SK-N-SH (cell line): ENCODE results near the gene LIAS. TPM values are rescaled to one million over a fixed set of nuclear protein-coding genes. Genes with fewer than 3 reads are reported as not detected.

ENCODE experiments used
- CTCF ChIA-PET: fragments of 300-600, 350-600 bp; formaldehyde crosslinking; extraction: SDS; loops from one replicate; lab custom pipeline; 2021; lab: Yijun Ruan, JAX
- POLR2A ChIA-PET: fragments of 350-600 bp; sonication (Branson Sonifier 250); formaldehyde crosslinking; extraction: SDS; loops from one replicate; lab custom pipeline; 2020; ENCODE audit warnings: antibody characterized with exemption, inconsistent platforms; lab: Yijun Ruan, JAX
- DNase-seq: peaks from one replicate; pipeline ENCODE4 v3.0.0; 2012
- H2AFZ ChIP-seq: fragments of 200-600 bp; sonication (generic); 2 replicates; pipeline ENCODE4 v1.8.1; 2016; ENCODE audit warnings: antibody characterized with exemption, mild to moderate bottlenecking, low read depth
- H3F3A ChIP-seq: fragments of 200-600 bp; sonication (generic); replicated peaks from 2 replicates; pipeline ENCODE3; 2016; ENCODE audit warnings: antibody characterized with exemption, mild to moderate bottlenecking; ENCODE audit not compliant: insufficient read depth
- H3K27ac ChIP-seq, 2 experiments: fragments of 200-500 bp in 1 of 2; fragments of 200-600 bp in 1 of 2; sonication (Bioruptor generic) in 1 of 2; sonication (generic), shearing (Covaris generic) in 1 of 2; 2 replicates each; pipeline versions ENCODE4 v1.5.1 to v1.6.1; 2014 to 2016; ENCODE audit warnings: low read depth in 2 of 2, inconsistent platforms in 1 of 2, low read length in 1 of 2, mild to moderate bottlenecking in 1 of 2, mixed read lengths in 1 of 2
- H3K27me3 ChIP-seq: fragments of 200-600 bp; sonication (generic), shearing (Covaris generic); 2 replicates; pipeline ENCODE4 v1.6.1; 2016; ENCODE audit warnings: mixed run types; ENCODE audit not compliant: insufficient read depth
- H3K36me3 ChIP-seq, 2 experiments: fragments of 200-500 bp in 1 of 2; fragments of 200-600 bp in 1 of 2; sonication (Bioruptor generic) in 1 of 2; sonication (generic) in 1 of 2; replicated peaks in 1 of 2; 2 replicates each; pipeline versions ENCODE3 to v1.5.1; 2014 to 2016; ENCODE audit warnings: low read length in 1 of 2, mild to moderate bottlenecking in 1 of 2; ENCODE audit not compliant: insufficient read depth in 2 of 2, control insufficient read depth in 1 of 2
- H3K4me1 ChIP-seq, 2 experiments: fragments of 200-500 bp in 1 of 2; fragments of 200-600 bp in 1 of 2; sonication (Bioruptor generic) in 1 of 2; sonication (generic), shearing (Covaris generic) in 1 of 2; 2 replicates each; pipeline versions ENCODE4 v1.5.1 to v1.6.1; 2014 to 2016; ENCODE audit warnings: low read depth in 1 of 2, low read length in 1 of 2, mixed run types in 1 of 2; ENCODE audit not compliant: insufficient read depth in 2 of 2, control insufficient read depth in 1 of 2
- H3K4me2 ChIP-seq: fragments of 200-600 bp; sonication (generic), shearing (Covaris generic); 2 replicates; pipeline ENCODE4 v1.6.1; 2017; ENCODE audit warnings: mixed run types
- H3K4me3 ChIP-seq, 2 experiments: fragments of 200-500 bp in 1 of 2; fragments of 200-600 bp in 1 of 2; sonication (Bioruptor generic) in 1 of 2; sonication (generic), shearing (Covaris generic) in 1 of 2; 2 replicates each; pipeline versions ENCODE4 v1.5.1 to v1.8.1; 2014 to 2016; ENCODE audit warnings: low read depth in 2 of 2, inconsistent platforms in 1 of 2, low read length in 1 of 2, mild to moderate bottlenecking in 1 of 2, mixed read lengths in 1 of 2, moderate library complexity in 1 of 2
- H3K79me2 ChIP-seq: fragments of 200-600 bp; sonication (generic); 2 replicates; pipeline ENCODE4 v1.8.1; 2017; ENCODE audit warnings: mild to moderate bottlenecking; ENCODE audit not compliant: insufficient read depth
- H3K9ac ChIP-seq: fragments of 200-600 bp; sonication (generic); 2 replicates; pipeline ENCODE4 v1.6.1; 2017; ENCODE audit warnings: mixed run types
- H3K9me2 ChIP-seq: fragments of 200-600 bp; sonication (generic); 2 replicates; pipeline ENCODE4 v1.6.1; 2017; ENCODE audit warnings: mixed run types
- H3K9me3 ChIP-seq: fragments of 200-600 bp; sonication (generic); 2 replicates; pipeline ENCODE4 v1.6.1; 2017; ENCODE audit warnings: mixed run types, mild to moderate bottlenecking, moderate library complexity
- H4K20me1 ChIP-seq: fragments of 200-600 bp; sonication (generic); 2 replicates; pipeline ENCODE4 v1.6.1; 2017; ENCODE audit warnings: mild to moderate bottlenecking, mixed run types; ENCODE audit not compliant: insufficient read depth
- ELF1 ChIP-seq: IDR thresholded peaks from 2 replicates; pipeline ENCODE4 v1.4.0; 2012
- EP300 ChIP-seq, 2 experiments: IDR thresholded peaks; 2 replicates each; pipeline versions ENCODE4 v1.4.0 to v1.6.1; 2012; ENCODE audit warnings: borderline replicate concordance in 1 of 2, low read depth in 1 of 2, low read length in 1 of 2
- EZH2phosphoT487 ChIP-seq: fragments of 200-600 bp; sonication (generic); IDR thresholded peaks from 2 replicates; pipeline ENCODE4 v1.6.1; 2017; ENCODE audit warnings: low read depth, mixed run types, mild to moderate bottlenecking, antibody characterized with exemption, moderate library complexity, borderline replicate concordance
- FOSL2 ChIP-seq: IDR thresholded peaks from 2 replicates; pipeline ENCODE4 v1.4.0; 2012; ENCODE audit warnings: low read depth, mild to moderate bottlenecking, moderate library complexity, borderline replicate concordance
- FOXJ3 ChIP-seq: sonication (generic); formaldehyde crosslinking; IDR thresholded peaks from 2 replicates; pipeline ENCODE4 v1.5.1; 2020; ENCODE audit warnings: mild to moderate bottlenecking, missing genetic modification reagents
- FOXM1 ChIP-seq: IDR thresholded peaks from 2 replicates; pipeline ENCODE4 v1.4.0; 2012; ENCODE audit warnings: low read depth, mild to moderate bottlenecking
- GABPA ChIP-seq: IDR thresholded peaks from 2 replicates; pipeline ENCODE4 v1.4.0; 2012; ENCODE audit warnings: low read depth, mild to moderate bottlenecking
- JUND ChIP-seq: IDR thresholded peaks from 2 replicates; pipeline ENCODE4 v1.4.0; 2012
- MAX ChIP-seq: IDR thresholded peaks from 2 replicates; pipeline ENCODE4 v1.4.0; 2012; ENCODE audit warnings: low read depth
- MEF2A ChIP-seq: IDR thresholded peaks from 2 replicates; pipeline ENCODE4 v1.4.0; 2012; ENCODE audit warnings: low read depth, borderline replicate concordance
- NFIC ChIP-seq: IDR thresholded peaks from 2 replicates; pipeline ENCODE4 v1.4.0; 2012; ENCODE audit warnings: borderline replicate concordance
- NRF1 ChIP-seq: IDR thresholded peaks from 2 replicates; pipeline ENCODE4 v1.6.1; 2012; ENCODE audit warnings: low read depth, mild to moderate bottlenecking, low read length
- POLR2AphosphoS5 ChIP-seq: IDR thresholded peaks from 2 replicates; pipeline ENCODE4 v1.6.1; 2012; ENCODE audit warnings: low read depth, low read length
- REST ChIP-seq: IDR thresholded peaks from 2 replicates; pipeline ENCODE4 v1.6.1; 2012; ENCODE audit warnings: mild to moderate bottlenecking, low read depth, low read length, moderate library complexity
- RFX5 ChIP-seq: IDR thresholded peaks from 2 replicates; pipeline ENCODE4 v1.6.1; 2012; ENCODE audit warnings: mild to moderate bottlenecking, improper control_type of control experiment, low read length
- RXRA ChIP-seq: IDR thresholded peaks from 2 replicates; pipeline ENCODE4 v1.4.0; 2012; ENCODE audit warnings: low read depth, mild to moderate bottlenecking, borderline replicate concordance
- SIN3A ChIP-seq: IDR thresholded peaks from 2 replicates; pipeline ENCODE4 v1.6.1; 2012; ENCODE audit warnings: low read depth, mild to moderate bottlenecking, low read length, moderate library complexity, borderline replicate concordance
- SMC3 ChIP-seq: IDR thresholded peaks from 2 replicates; pipeline ENCODE4 v1.6.1; 2012; ENCODE audit warnings: low read depth, low read length, improper control_type of control experiment
- TCF12 ChIP-seq: IDR thresholded peaks from 2 replicates; pipeline ENCODE4 v1.4.0; 2012
- TEAD4 ChIP-seq: IDR thresholded peaks from 2 replicates; pipeline ENCODE4 v1.4.0; 2012; ENCODE audit warnings: mild to moderate bottlenecking, borderline replicate concordance; ENCODE audit not compliant: insufficient read depth
- USF2 ChIP-seq: fragments of 150-350 bp; IDR thresholded peaks from 2 replicates; pipeline ENCODE4 v1.6.1; 2017; ENCODE audit warnings: antibody characterized with exemption, low read length, low read depth, borderline replicate concordance
- ZBTB33 ChIP-seq: IDR thresholded peaks from 2 replicates; pipeline ENCODE4 v1.4.0; 2012; ENCODE audit warnings: low read depth, borderline replicate concordance
- WGBS: methylation state at CpG from one replicate; pipeline ENCODE4 v1.1.6; 2017; ENCODE audit warnings: low lambda C conversion rate; 5-methylcytosine and 5-hydroxymethylcytosine counted together
- polyA plus RNA-seq, 3 experiments: library from polyadenylated mRNA; depleted of rRNA; stranded (reverse); fragments of >200 nt; gene quantifications; 2 replicates each; pipeline ENCODE4 v1.2.3, GENCODE V29; 2012

LIAS gene
- polyA plus RNA-seq, 1 of the 3 experiments (the other 2 are of a cell fraction): 9.2 TPM

- Histone ChIP-seq H3K4me1 (no peaks in the 10 kb centered on the region), H2AFZ (no peak overlapping the region), H3K27me3 (no peaks in the 10 kb centered on the region; the same call in 1 of the 2 replicates), H3K36me3 (no peaks in the 10 kb centered on the region), H4K20me1 (no peaks in the 10 kb centered on the region), H3K79me2 (no peaks in the 10 kb centered on the region), H3K4me3 (no peak overlapping the region), H3K27ac (no peak overlapping the region), H3K9me2 (no peaks in the 10 kb centered on the region), H3K9ac (no peak overlapping the region), H3F3A (peaks cover 4% of the 10 kb centered on the region), H3K4me2 (no peak overlapping the region), H3K9me3 (no peaks in the 10 kb centered on the region)
- POLR2A ChIA-PET: no interaction called here
- WGBS: 79% methylated on average over 4 of the region's 4 CpGs
- TF ChIP-seq POLR2AphosphoS5 (no peak), ZBTB33 (no peak), GABPA (no peak), SMC3 (no peak), USF2 (no peak), RFX5 (no peak), TEAD4 (no peak), ELF1 (no peak)
- CTCF ChIA-PET: interaction anchor here (1.0 kb wide), 1 partner anchor 20 kb away, joined by 3 read pairs; no protein-coding TSS in a partner anchor
- DNase-seq: no peak
Measured at GRCh38 chr4:39442998-39443397, 15.9 kb upstream of the LIAS start.

- ChIA-PET CTCF (no interaction called here), POLR2A (no interaction called here)
- 98% methylated on average over 11 of the region's 20 CpGs for WGBS
- Histone ChIP-seq H3F3A (peaks cover 36% of the 10 kb centered on the region), H2AFZ (no peak overlapping the region), H3K27me3 (no peaks in the 10 kb centered on the region), H3K9me3 (no peaks in the 10 kb centered on the region), H3K4me2 (no peak overlapping the region), H3K27ac (no peak overlapping the region), H3K4me3 (no peak overlapping the region), H3K36me3 (peaks cover 15 to 19% of the 10 kb centered on the region in 2 experiments), H3K79me2 (no peaks in the 10 kb centered on the region), H3K9me2 (no peaks in the 10 kb centered on the region), H3K9ac (no peak overlapping the region), H4K20me1 (0 out of 2 replicates have a peak, but pooled peaks cover 3% of the 10 kb centered on the region), H3K4me1 (no peaks in the 10 kb centered on the region)
- TF ChIP-seq RXRA: no peak
- TF ChIP-seq MEF2A: no peak
- TF ChIP-seq NFIC: no peak
- TF ChIP-seq FOSL2: no peak
- TF ChIP-seq FOXJ3 (CRISPR knock-in tag): no peak
- TF ChIP-seq EZH2phosphoT487: no peak
- no peak for TF ChIP-seq JUND
- no peak for TF ChIP-seq FOXM1
- no peak for TF ChIP-seq REST
- TF ChIP-seq MAX: no peak
- no peak for TF ChIP-seq NRF1
- TF ChIP-seq POLR2AphosphoS5: no peak
- no peak for TF ChIP-seq SIN3A
- no peak for TF ChIP-seq EP300 (IDR thresholded peaks at IDR 0.05; ENCODE audit: borderline replicate concordance in 1 of 2, low read depth in 1 of 2, low read length in 1 of 2)
- no peak for TF ChIP-seq TCF12
- DNase-seq: no peak
Measured at GRCh38 chr4:39446483-39446841, 12.4 kb upstream of the LIAS start.
